SKM-1 (cell line): ENCODE results near the gene PLCB4.
"Not testable (repeated sequence)": the region's sequence is repeated elsewhere in the genome, so short reads cannot be mapped to it uniquely, and the experiment has no call there.

Experiments used
- DNase-seq: peaks from one replicate; lab custom pipeline; 2025; ENCODE audit not compliant: unreplicated experiment; lab: John Stamatoyannopoulos, UW

The PLCB4 gene

DNA sequence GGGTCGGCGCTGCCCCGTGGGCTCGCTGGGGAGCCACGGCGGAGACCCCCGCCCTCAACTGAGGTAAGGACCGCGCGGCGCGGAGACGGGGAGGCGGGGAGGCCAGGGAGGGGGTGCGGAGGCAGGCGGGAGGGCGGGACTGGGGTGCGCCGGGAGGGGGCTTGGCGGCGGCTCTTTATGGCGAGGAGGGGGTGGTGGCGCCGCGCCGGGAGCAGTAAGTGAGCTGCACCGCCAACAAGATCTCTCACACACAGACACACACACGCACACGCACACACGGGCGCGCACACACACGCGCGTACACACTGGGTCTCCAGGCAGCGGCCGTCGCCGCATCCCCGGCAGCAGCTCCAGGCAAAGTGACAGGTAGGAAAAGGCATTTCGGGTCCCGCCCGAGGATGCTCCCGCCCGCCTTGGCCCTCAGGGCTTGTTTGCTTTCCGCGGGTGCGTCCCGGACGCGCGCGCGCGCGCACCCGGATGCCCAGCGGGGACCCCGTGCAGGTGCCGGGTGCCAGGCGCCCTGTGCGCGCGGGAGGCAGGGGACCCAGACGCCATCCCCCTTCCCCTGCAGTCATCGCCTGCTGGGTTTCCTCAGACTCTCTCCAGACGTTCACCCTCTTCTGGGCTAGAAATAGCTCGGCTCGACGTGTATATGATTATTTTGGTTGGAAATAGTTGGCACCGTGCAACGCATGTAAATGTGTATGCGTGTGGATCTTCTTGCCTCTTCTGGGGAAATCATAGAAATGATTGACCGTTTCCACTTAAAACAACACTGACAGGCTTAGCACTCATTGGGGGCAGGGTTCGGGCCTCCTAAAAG is at the start of gene PLCB4:
TSS of gene PLCB4 (plus strand) at position 247 of the 823 bp plus-strand sequence. CDS start 238,728 bp downstream, outside the sequence.
- no peak for DNase-seq

- no peak for DNase-seq
Measured at GRCh38 chr20:9019833-9020232, 49.1 kb upstream of the PLCB4 start.

- no peak for DNase-seq
Measured at GRCh38 chr20:9021216-9021615, 47.7 kb upstream of the PLCB4 start.

GRCh38 chr20:9021699-9022098 is 47.2 kb upstream of the PLCB4 start:
- DNase-seq, result no peak

DNA sequence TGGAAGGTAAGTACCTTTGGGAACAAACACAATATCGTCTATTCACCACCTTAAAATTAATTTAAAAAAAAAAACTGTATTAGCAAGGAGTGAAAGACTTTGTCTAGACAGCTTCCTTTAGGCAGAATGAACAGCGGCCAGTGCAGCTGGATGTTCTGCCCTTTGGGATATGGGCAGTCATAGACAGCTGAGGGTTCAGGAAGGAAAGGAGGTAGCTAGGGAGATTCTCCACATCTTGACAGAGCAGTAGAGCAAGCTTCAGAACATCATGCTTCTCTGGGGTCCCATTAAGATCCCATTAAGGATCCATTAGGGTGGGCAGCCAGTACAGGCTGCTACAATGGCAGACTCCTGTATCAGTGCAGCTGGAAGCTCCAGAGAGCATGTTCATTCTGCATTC is 46.5 kb upstream of the PLCB4 start:
- DNase-seq, result no peak

GRCh38 chr20:9024606-9025005 is 44.3 kb upstream of the PLCB4 start:
- no peak for DNase-seq

- DNase-seq, result no peak
Measured at GRCh38 chr20:9025011-9025410, 43.9 kb upstream of the PLCB4 start.

DNA sequence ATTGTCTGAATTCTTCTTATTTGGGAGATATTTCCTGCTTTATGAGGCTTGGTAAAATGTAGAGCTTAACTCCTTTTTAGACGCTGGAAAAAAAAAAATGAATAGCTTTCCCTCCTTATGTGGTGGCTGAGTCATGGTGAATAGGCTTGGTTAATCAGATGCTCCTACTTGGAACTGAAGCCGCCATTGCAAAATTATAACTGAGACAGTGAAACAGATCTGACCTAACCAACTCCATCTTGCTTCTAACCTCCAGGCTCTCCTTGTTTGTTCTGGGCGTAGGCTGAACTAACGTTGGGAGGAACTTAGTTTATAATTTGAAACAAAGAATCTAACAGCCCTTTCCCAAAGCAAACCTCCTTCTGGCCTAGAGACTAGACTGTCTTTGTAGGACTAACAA is 43.2 kb upstream of the PLCB4 start:
- no peak for DNase-seq

DNA sequence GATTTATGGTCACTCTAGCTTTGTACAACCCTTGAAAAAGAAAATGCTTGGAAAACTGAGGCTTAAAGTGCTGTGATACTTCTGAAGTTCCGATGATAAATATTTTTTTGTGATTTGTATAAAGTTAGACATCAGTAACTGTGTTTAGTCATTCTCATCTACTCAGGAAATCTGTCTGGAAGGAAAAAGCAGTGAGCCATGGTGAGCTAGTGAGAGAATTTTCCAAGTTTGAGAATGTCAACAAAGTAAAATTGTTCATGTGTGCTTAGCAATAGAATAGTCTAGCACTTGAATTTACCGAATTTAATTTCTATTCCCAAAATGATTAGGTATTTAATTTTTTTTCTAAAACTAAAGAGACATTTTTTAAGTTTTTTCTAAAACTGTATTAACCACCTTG is 41.3 kb upstream of the PLCB4 start:
- DNase-seq, result no peak

DNA sequence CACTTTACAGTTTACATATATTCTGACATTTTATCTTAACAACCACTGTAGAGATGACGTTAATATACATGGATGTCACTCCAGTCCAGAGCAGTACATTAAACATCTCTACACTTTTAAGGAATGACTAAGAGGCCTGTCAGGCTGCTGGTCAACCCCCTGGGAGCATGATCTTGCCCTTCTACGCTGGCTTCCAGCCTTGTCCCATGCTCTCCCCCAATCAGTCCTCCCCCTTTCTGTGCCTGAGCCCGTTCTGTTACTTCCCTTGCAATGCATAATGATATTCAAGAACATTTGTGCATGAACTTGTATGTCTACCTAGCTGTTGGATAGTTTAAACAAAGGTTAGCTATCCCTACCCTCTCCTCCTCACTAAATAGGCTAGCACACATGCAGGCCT is 40.5 kb upstream of the PLCB4 start:
- DNase-seq, result no peak

- DNase-seq, result no peak
Measured at GRCh38 chr20:9031991-9032390, 36.9 kb upstream of the PLCB4 start.

DNA sequence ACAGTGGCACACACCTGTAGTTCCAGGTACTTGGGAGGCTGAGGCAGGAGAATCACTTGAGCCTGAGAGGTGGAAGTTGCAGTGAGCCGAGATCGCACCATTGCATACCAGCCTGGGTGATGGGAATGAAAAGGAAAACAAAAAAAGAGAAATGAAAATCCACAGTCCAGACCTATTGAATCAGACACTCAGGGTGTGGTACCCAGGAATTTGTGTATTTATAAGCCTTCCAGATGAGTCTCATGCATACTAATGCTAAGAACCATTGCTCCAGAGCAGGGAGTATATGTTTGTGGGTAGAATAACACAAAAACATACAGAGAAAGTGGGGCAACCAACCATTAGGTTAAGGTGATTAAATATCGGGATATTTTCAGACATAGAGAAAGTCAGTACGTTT is 36.1 kb upstream of the PLCB4 start:
- no peak for DNase-seq

DNA sequence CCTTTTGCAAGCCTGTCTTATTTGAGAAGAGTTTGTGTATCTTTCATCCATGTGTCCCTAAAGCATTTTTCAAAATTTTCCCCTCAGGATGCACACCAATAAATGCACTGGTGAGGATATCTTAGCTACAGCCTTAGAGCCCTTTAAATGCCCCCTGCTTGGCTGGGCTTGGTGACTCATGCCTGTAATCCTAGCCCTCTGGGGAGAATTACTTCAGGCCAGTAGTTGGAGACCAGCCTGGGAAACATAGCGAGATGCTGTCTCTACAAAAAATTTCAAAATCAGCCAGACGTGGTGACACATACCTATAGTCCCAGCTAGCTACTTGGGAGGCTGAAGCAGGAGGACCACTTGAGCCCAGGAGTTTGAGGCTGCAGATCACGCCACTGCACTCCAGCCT is 33.8 kb upstream of the PLCB4 start:
- no peak for DNase-seq

GRCh38 chr20:9036593-9036992 is 32.3 kb upstream of the PLCB4 start:
- no peak for DNase-seq

GRCh38 chr20:9038791-9039535 is 29.9 kb upstream of the PLCB4 start:
- no peak for DNase-seq

GRCh38 chr20:9040863-9041524 is 27.9 kb upstream of the PLCB4 start:
- DNase-seq, result no peak

DNA sequence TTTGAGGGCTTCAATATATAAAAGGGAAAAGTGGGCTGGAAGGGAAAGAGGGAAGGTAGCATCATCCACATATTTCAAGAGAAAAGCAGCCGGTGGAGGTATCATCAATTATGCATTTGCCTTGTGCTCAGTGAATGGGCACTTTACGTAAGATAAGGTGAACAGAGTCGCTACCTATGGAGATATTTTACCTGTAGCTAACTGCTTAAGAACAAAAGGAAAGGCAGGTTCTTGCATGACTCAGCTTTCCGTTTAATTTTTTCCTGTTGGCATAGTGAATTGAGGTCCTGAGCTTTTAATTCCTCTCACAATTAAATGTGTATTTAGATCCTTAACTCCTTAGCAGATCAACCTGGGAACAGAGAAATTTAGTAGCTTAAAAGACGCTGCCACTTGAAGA is 25.5 kb upstream of the PLCB4 start:
- DNase-seq, result no peak

- not testable (repeated sequence) for DNase-seq
Measured at GRCh38 chr20:9047928-9048327, 21.0 kb upstream of the PLCB4 start.

- DNase-seq, result no peak
Measured at GRCh38 chr20:9051508-9051907, 17.4 kb upstream of the PLCB4 start.

- no peak for DNase-seq
Measured at GRCh38 chr20:9052136-9052535, 16.8 kb upstream of the PLCB4 start.

GRCh38 chr20:9053108-9053507 is 15.8 kb upstream of the PLCB4 start:
- DNase-seq, result no peak

DNA sequence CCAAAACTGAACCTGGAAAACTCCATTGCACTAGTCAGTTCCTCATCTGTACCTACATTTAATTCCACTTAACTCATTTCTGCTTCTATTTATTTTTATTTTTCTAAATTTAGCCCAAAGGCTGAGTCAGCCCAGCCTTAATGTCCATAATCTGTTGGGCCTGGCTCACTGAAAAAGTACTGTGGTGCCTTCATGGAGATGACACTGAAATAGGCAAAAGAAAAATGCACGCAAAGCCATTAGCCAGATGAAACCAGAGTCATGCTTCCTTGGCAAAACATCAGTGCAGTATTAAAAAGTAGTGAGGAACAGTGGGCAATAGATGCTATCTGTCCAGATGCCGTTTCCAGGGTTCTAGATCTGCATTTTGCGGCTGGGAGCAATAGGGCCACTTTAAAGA is 14.7 kb upstream of the PLCB4 start:
- DNase-seq, result no peak
